GM12891 (cell line): ENCODE measurements around the gene BPI.
"Not testable (repeated sequence)": the region's sequence is repeated elsewhere in the genome, so short reads cannot be mapped to it uniquely, and the experiment has no call there.

Experiments
- PAX5 ChIP-seq: IDR thresholded peaks from 2 replicates; pipeline ENCODE4 v1.6.1; 2011; ENCODE audit warnings: low read length, moderate library complexity, mild to moderate bottlenecking; ENCODE audit not compliant: insufficient read depth, severe bottlenecking
- POLR2A ChIP-seq: IDR thresholded peaks from 2 replicates; pipeline ENCODE4 v1.6.1; 2011; ENCODE audit warnings: low read depth, low read length, control low read depth
- POLR2AphosphoS5 ChIP-seq: IDR thresholded peaks from 2 replicates; pipeline ENCODE4 v1.6.1; 2011; ENCODE audit warnings: low read depth, low read length, control low read depth
- SPI1 ChIP-seq: IDR thresholded peaks from 2 replicates; pipeline ENCODE4 v1.6.1; 2011; ENCODE audit warnings: low read depth, low read length, control low read depth
- TAF1 ChIP-seq: IDR thresholded peaks from 2 replicates; pipeline ENCODE4 v1.6.1; 2011; ENCODE audit warnings: low read depth, low read length, control low read depth

DNA sequence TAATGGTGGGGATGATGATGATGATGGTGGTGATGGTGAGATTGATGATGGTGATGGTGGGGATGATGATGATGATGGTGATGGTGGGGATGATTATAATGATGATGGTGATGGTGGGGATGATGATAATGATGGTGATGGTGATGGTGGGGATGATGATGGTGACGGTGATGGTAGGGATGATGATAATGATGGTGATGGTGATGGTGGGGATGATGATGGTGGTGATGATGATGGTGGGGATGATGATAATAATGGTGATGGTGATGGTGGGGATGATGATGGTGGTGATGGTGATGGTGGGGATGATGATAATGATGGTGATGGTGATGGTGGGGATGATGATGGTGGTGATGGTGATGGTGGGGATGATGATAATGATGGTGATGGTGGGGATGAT lies 10.4 kb downstream of the BPI start:
- not testable (repeated sequence) for TF ChIP-seq POLR2A, TAF1, POLR2AphosphoS5, PAX5, SPI1
